DOHH2 (cell line): Measurements from ENCODE around the gene ANKS1B.
"Not testable (repeated sequence)": the region's sequence is repeated elsewhere in the genome, so short reads cannot be mapped to it uniquely, and the experiment has no call there.

Source experiments
- EZH2phosphoT487 ChIP-seq: fragments of 200-600 bp; sonication (generic); IDR thresholded peaks from 2 replicates; pipeline ENCODE4 v1.6.1; 2017; ENCODE audit warnings: borderline replicate concordance, mild to moderate bottlenecking, antibody characterized with exemption, low read length, moderate library complexity, mixed read lengths
- TF ChIP-seq, protein P1 (sequence below): fragments of 200-600 bp; sonication (generic); IDR thresholded peaks from one replicate; pipeline ENCODE4 v1.5.1; 2014; ENCODE audit warnings: antibody characterized with exemption, mild to moderate bottlenecking, low read depth, low read length; ENCODE audit not compliant: poor library complexity, severe bottlenecking

DNA sequence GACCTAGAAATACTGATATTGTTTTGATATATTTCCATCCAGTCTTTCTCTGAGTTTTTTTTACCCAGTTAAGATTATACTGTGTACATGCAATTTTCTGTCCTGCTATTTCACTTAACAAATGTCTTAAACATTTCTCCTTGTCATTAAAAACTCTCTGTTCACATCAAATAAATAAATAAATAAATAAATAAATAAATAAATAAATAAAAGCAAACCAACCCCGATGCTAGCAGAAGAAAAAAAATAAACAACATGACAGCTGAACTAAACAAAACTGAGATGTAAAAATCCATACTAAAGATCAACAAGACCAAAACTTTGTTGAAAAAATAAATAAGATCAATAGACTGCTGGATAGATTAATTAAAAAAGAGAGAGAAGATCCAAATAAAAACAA is 407.6 kb downstream of the ANKS1B start:
- TF ChIP-seq, protein P1, sequence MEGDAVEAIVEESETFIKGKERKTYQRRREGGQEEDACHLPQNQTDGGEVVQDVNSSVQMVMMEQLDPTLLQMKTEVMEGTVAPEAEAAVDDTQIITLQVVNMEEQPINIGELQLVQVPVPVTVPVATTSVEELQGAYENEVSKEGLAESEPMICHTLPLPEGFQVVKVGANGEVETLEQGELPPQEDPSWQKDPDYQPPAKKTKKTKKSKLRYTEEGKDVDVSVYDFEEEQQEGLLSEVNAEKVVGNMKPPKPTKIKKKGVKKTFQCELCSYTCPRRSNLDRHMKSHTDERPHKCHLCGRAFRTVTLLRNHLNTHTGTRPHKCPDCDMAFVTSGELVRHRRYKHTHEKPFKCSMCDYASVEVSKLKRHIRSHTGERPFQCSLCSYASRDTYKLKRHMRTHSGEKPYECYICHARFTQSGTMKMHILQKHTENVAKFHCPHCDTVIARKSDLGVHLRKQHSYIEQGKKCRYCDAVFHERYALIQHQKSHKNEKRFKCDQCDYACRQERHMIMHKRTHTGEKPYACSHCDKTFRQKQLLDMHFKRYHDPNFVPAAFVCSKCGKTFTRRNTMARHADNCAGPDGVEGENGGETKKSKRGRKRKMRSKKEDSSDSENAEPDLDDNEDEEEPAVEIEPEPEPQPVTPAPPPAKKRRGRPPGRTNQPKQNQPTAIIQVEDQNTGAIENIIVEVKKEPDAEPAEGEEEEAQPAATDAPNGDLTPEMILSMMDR, result not testable (repeated sequence)
- TF ChIP-seq EZH2phosphoT487, result not testable (repeated sequence)
